Omental fat pad (tissue), 4 donors: ENCODE data around the gene DBI. TPM values are rescaled to one million over a fixed set of nuclear protein-coding genes. Genes with fewer than 3 reads are reported as not detected.
"Not testable (repeated sequence)": the region's sequence is repeated elsewhere in the genome, so short reads cannot be mapped to it uniquely, and the experiment has no call there.

Experiments used
- ATAC-seq: fragments of 150-250 bp; one replicate; pipeline ENCODE4 v1.9.1; 2016; ENCODE audit warnings: mild to moderate bottlenecking, moderate library complexity; ENCODE audit not compliant: low FRiP score
- DNase-seq: peaks from one replicate; pipeline ENCODE4 v3.0.0-alpha.2; 2019; ENCODE audit warnings: low spot score
- CTCF ChIP-seq, 3 donors: fragments of 450-650 bp; IDR thresholded peaks; one replicate each; pipeline ENCODE4 v1.5.1; 2016 to 2017; ENCODE audit warnings: antibody characterized with exemption in 3 of 3, mild to moderate bottlenecking in 3 of 3, moderate library complexity in 2 of 3
- total RNA-seq, 4 donors: library from RNA; depleted of rRNA; stranded (reverse); fragments of >200 nt; gene quantifications; one replicate each; pipeline ENCODE4 v1.1.0, GENCODE V29; 2016

The DBI gene
- total RNA-seq, 4 donors from 2014 or later, result 191 to 327 (median 225) TPM

- DNase-seq (no peak), ATAC-seq (no peak)
- no peak for TF ChIP-seq CTCF (IDR thresholded peaks at IDR 0.05)
These were observed 6.2 kb downstream of the DBI start for GRCh38 chr2:119372778-119373568.

DNA sequence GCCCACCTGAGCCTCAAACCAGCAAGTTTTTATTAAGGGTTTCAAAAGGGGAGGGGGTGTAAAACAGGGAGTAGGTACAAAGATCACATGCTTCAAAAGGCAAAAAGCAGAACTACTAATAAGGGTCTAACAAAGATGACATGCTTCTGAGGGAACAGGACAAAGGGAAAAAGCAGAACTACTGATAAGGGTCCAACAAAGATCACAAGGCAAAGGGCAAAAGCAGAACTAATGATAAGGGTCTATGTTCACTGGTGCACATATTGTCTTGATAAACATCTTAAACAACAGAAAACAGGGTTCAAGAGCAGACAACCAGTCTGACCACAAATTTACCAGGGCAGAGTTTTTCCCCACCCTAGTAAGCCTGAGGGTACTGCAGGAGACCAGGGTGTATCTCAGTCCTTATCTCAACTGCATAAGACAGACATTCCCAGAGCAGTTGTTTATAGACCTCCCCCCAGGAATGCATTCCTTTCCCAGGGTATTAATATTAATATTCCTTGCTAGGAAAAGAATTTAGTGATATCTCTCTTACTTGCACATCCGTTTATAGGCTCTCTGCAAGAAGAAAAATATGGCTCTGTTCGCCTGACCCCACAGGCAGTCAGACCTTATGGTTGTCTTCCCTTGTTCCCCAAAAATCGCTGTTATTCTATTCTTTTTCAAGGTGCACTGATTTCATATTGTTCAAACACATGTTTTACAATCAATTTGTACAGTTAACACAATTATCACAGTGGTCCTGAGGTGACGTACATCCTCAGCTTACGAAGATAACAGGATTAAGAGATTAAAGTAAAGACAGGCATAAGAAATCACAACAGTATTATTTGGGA is 7.3 kb downstream of the DBI start:
- not testable (repeated sequence) for ATAC-seq, DNase-seq

GRCh38 chr2:119376406-119376805 is 9.6 kb downstream of the DBI start:
- ATAC-seq, DNase-seq: not testable (repeated sequence)

- DNase-seq (no peak), ATAC-seq (no peak)
- no peak for TF ChIP-seq CTCF (IDR thresholded peaks at IDR 0.05)
These were observed 10.0 kb downstream of the DBI start for GRCh38 chr2:119376810-119377209.

GRCh38 chr2:119377294-119377992 is 10.7 kb downstream of the DBI start:
- no peak for ATAC-seq
- no peak for DNase-seq
- no peak for TF ChIP-seq CTCF (IDR thresholded peaks at IDR 0.05)

DNA sequence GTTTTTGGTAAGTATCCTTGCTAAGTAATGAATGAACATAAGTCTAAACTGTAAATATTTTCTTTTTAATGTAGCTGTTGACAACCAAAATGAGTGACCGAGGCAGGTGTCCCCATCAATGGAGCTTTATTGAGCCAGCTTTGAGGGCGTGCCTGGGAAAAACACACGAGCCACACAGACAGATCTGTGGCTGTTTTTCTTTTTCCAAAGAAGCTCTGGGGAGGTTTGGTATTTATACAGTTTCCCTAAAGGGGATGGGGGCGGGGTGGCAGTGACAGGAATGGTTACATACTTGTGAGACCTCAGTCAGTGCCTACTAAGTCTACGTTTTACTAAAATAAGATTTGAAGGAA is 11.2 kb downstream of the DBI start:
- ATAC-seq, result no peak
- no peak for DNase-seq
- no peak for TF ChIP-seq CTCF (IDR thresholded peaks at IDR 0.05)

- no peak for TF ChIP-seq CTCF (IDR thresholded peaks at IDR 0.05)
- no peak for ATAC-seq
- DNase-seq, result no peak
These were observed 11.8 kb downstream of the DBI start for GRCh38 chr2:119378566-119378965.
